Measurements from ENCODE around the gene HABP2.

The HABP2 gene

DNA sequence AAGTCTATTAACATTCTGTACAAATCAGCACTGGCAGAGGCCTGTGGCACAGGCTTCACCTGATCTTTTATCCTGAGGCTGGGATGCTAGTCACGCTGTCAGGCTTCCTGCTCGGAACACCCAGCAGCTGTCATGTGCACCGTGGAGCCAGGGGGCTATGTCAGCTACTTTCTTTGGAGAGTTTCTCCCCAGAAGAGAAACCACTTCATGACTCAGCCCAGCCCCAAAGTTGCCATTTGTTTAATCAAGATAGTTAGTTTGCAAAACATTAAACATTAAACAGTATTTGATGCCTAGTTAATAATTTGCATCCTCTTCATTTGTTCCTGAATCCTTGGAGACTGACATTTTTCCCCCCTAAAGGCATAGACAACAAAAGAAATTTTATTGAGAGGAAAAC, at the start of gene HABP2:
Gene HABP2 (plus strand): TSS at position 353 of the 400 bp plus-strand sequence. CDS start 69 bp downstream, outside the sequence.
- DNase-seq = no peak

- DNase-seq = no peak
Observed at GRCh38 chr10:113503930-113504329, 48.9 kb upstream of the HABP2 start.

DNA sequence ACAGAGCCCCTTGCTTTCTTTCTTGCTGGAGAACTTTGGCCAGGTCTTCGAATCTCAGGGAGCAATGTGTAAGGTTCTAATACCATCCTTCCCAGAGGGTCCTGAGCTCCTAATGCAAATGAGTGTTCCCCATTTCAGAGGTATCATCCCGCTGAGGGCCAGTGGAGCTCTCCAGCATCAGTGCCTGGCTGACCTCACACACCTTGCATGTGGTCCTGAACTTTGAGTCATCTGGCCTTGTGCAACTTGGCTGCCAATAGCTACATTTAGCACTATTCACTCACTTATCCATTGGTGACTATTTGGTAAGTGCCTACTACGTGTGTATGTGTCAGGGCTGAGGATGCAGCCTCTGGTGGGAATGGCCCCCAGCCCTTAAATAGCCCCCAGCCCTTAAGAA, 48.4 kb upstream of the HABP2 start:
- no peak for DNase-seq

DNA sequence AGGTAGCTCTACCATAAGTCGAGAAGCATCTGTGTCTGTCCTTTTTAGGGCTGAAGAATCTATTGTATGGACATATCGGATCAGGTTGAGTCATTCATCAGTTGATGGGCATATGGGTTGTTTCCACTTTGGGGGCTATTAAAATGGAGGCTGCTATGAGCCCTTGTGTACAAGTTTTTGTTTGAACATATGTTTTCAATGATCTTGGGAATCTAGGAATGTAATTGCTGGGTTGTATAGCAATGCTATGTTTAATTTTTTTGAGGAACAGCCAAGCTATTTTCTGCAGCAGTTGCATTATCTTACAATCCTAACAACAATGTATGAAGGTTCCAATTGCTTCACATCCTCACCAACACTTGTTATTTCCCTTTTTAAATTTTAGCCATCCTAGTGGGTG, 46.4 kb upstream of the HABP2 start:
- DNase-seq = no peak

GRCh38 chr10:113511419-113511818, 41.4 kb upstream of the HABP2 start:
- DNase-seq = no peak

DNA sequence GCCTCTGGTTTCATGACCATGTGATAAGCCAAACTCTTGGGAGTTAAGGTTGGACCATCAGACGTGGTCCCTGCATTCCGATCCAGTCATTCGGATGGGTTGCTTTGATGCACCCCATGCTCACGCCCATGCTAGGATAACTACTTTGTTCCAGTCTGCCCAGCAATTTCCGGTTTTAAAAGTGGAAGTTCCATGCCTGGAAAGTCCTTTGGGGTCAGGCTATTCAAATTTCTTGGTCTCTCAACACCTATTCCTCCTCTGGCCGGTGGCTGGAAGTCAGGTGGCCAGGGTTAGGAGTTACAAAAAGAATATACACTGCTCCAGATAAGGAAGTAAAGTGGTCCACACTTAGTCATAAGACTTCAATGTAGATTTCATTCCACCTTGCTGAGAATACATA, 37.7 kb upstream of the HABP2 start:
- DNase-seq = no peak

GRCh38 chr10:113515601-113516000, 37.3 kb upstream of the HABP2 start:
- no peak for DNase-seq

DNA sequence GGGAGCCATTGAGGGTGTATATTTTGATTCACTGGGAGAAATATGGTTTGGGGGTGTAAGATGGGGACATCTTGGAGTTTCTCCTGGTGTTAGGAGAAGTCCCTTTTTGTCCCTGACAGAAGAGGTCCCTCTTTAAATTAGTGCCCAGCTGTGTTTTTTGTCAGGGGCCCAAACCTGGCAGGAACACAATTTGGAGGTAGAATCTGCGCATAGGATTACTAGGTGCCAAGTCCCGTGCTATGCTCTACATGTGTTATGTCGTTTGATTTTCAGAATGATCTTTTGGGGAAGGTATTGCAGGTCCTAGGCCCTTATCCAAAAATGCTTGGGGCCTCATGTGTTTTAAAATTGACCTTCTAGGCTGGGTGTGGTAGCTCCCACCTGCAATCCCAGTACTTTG, 36.8 kb upstream of the HABP2 start:
- no peak for DNase-seq

GRCh38 chr10:113517165-113517900, 35.5 kb upstream of the HABP2 start:
- DNase-seq = no peak

GRCh38 chr10:113517901-113518260, 35.0 kb upstream of the HABP2 start:
- DNase-seq = no peak

DNA sequence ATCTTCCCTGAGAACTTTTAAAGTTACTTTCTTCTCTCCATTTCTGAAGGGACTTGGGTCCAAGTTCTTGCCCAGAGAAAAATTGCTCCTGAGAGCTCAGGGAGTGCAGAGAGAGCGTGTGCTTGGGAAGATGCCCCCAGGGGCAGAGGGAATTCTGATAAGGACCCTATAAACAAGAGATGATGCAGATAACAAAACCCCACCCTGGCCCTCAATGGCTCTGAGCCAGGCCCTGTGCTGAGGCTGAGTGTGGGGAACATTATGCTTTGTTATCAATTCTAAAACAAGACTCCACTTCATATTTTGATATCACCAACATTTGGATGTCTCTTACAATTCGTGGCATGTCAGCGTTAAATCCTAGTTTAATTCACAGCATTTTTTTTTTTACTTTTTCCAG, 34.4 kb upstream of the HABP2 start:
- no peak for DNase-seq

GRCh38 chr10:113518816-113519591, 33.8 kb upstream of the HABP2 start:
- DNase-seq = no peak

GRCh38 chr10:113519681-113520115, 33.2 kb upstream of the HABP2 start:
- DNase-seq = no peak

DNA sequence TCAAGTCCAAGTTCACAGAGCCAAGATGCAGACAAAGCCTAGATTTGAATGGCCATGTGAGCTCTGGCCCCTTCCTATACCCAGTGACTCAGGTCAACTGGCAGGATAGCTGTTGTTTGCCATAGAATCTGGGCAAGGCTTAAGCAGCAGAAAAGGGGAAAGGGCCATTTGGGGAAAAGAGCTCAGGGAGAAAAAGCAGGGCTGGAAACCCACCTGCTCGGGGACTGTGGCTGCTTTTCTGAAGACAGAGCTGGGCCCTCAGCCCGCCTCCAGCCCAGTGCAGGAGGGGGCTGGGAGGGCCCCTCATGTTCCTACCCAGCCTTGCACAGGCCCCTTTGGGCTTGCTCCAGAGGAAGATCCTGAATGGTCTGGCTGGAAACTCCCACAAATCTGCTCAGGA, 32.6 kb upstream of the HABP2 start:
- no peak for DNase-seq

DNA sequence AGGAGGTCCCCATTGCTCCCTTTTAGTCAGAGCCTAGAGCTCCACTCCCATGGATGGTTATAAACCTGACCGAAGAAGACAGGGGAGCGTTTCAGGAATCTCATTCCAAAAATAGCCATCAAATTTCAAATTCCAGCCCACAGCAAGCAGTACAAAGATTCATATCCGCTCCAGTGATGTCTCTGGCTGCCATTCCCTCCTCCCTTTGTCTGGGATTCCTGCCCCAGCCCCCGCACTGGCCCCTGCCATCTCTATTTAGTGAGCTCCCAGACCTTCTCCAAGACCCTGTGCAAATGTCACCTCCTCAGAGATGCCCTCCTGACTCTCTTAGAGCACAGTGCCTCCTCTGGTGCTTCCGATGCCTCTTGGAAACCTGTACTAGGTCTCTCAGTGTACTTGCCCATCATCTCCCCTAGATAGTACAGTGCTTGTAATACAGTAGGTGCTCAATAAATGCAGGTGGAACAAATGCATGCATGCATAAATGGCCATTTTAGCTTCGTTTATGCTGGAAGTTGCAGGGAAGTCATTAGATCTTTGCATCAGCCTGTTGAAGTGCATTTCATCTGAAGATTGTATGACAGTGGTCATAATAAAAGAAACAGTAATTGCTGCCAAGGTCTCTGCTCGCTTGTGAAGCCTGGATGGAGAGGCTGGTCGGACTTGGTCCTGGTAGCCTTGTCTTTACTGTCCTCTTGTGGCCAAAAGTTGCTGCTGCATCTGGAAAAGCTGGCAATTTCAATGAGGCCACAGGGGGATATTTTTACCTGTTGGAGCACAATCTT, 32.0 kb upstream of the HABP2 start:
- DNase-seq = no peak

DNA sequence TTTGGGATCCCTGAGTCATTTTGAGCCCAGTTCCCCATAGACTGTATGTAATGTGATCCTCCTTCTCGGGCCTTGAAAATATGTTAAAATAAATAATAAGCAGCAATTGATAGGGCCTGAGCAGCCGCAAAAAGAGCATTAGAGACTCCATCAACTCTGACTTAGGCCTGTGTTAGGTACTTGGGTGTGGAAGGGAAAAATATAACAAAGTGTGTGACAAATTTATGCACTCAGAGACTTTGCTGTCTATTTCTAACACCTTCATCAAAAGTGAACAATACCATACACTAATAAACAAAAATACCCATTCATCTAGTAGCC, 31.4 kb upstream of the HABP2 start:
- no peak for DNase-seq

- DNase-seq = no peak
Observed at GRCh38 chr10:113522460-113522859, 30.4 kb upstream of the HABP2 start.

GRCh38 chr10:113523071-113523470, 29.8 kb upstream of the HABP2 start:
- no peak for DNase-seq

GRCh38 chr10:113523628-113524027, 29.2 kb upstream of the HABP2 start:
- no peak for DNase-seq

- no peak for DNase-seq
Observed at GRCh38 chr10:113524120-113524519, 28.7 kb upstream of the HABP2 start.

- DNase-seq = no peak
Observed at GRCh38 chr10:113524539-113525490, 28.0 kb upstream of the HABP2 start.

- no peak for DNase-seq
Observed at GRCh38 chr10:113525713-113526112, 27.1 kb upstream of the HABP2 start.

Data from NCI-H524 treated with DMSO at 0.1 percent for 48 hours (cell line).